Measurements from ENCODE around the gene GPR157.

The GPR157 gene

GRCh38 chr1:9087411-9088125 lies 41.3 kb downstream of the GPR157 start:
- DNase-seq (ENCODE audit: low read depth, low spot score): no peak

GRCh38 chr1:9086796-9087195 lies 42.1 kb downstream of the GPR157 start:
- DNase-seq (ENCODE audit: low read depth, low spot score): no peak

GRCh38 chr1:9086045-9086444 lies 42.9 kb downstream of the GPR157 start:
- DNase-seq (ENCODE audit: low read depth, low spot score): no peak

- no peak for DNase-seq (ENCODE audit: low read depth, low spot score)
Measured at GRCh38 chr1:9085306-9085940, 43.5 kb downstream of the GPR157 start.

- DNase-seq (ENCODE audit: low read depth, low spot score): no peak
Measured at GRCh38 chr1:9084906-9085305, 44.0 kb downstream of the GPR157 start.

GRCh38 chr1:9081473-9081872 lies 47.4 kb downstream of the GPR157 start:
- DNase-seq (ENCODE audit: low read depth, low spot score): no peak

- DNase-seq (ENCODE audit: low read depth, low spot score): no peak
Measured at GRCh38 chr1:9080705-9081291, 48.1 kb downstream of the GPR157 start.

GRCh38 chr1:9079988-9080704 lies 48.8 kb downstream of the GPR157 start:
- DNase-seq (ENCODE audit: low read depth, low spot score): no peak

GRCh38 chr1:9078752-9079500 lies 50.0 kb downstream of the GPR157 start:
- DNase-seq (ENCODE audit: low read depth, low spot score): no peak

- no peak for DNase-seq (ENCODE audit: low read depth, low spot score)
Measured at GRCh38 chr1:9078015-9078751, 50.7 kb downstream of the GPR157 start.

- no peak for DNase-seq (ENCODE audit: low read depth, low spot score)
Measured at GRCh38 chr1:9075022-9075421, 53.9 kb downstream of the GPR157 start.

GRCh38 chr1:9073143-9073542 lies 55.8 kb downstream of the GPR157 start:
- no peak for DNase-seq (ENCODE audit: low read depth, low spot score)

GRCh38 chr1:9071554-9072235 lies 57.2 kb downstream of the GPR157 start:
- no peak for DNase-seq (ENCODE audit: low read depth, low spot score)

- DNase-seq (ENCODE audit: low read depth, low spot score): no peak
Measured at GRCh38 chr1:9070486-9070885, 58.4 kb downstream of the GPR157 start.

GRCh38 chr1:9069326-9070100 lies 59.4 kb downstream of the GPR157 start, which contains the start of gene SLC2A5:
Gene SLC2A5, minus strand, starts transcription at chr1:9069635. Its CDS starts 99 bp downstream, at chr1:9069536.
- DNase-seq (ENCODE audit: low read depth, low spot score): no peak

GRCh38 chr1:9068981-9069325 lies 59.9 kb downstream of the GPR157 start:
- DNase-seq (ENCODE audit: low read depth, low spot score): no peak

GRCh38 chr1:9066945-9067807 lies 61.7 kb downstream of the GPR157 start:
- no peak for DNase-seq (ENCODE audit: low read depth, low spot score)

- no peak for DNase-seq (ENCODE audit: low read depth, low spot score)
Measured at GRCh38 chr1:9065213-9065751, 63.6 kb downstream of the GPR157 start.
